Panc1 (cell line): ENCODE measurements around the gene RAMAC. TPM values are rescaled to one million over a fixed set of nuclear protein-coding genes. Genes with fewer than 3 reads are reported as not detected.

Experiments
- ATAC-seq: fragments of 200-7000 bp; cut with Tn5 transposase; 2 replicates; pipeline ENCODE4 v1.9.1; 2020; ENCODE audit warnings: mild to moderate bottlenecking, moderate library complexity
- BruUV-seq: library from RNA; stranded (reverse); fragments of 400-500 nt; replicated peaks from 2 replicates; lab custom pipeline; 2021; lab: Mats Ljungman, UMichigan
- CTCF ChIA-PET: fragments of 300-600 bp; sonication (Branson Sonifier 250); formaldehyde crosslinking; loops from one replicate; lab custom pipeline; 2022; ENCODE audit warnings: antibody characterized with exemption; lab: Charles Lee
- POLR2A ChIA-PET: fragments of 300-600 bp; sonication (Branson Sonifier 250); formaldehyde crosslinking; loops from one replicate; lab custom pipeline; 2022; ENCODE audit warnings: antibody characterized with exemption; lab: Charles Lee
- DNase-seq: peaks from one replicate; pipeline ENCODE4 v3.0.0-alpha.2; 2010; ENCODE audit warnings: low read depth, low spot score
- H3K27ac ChIP-seq: 2 replicates; pipeline ENCODE4 v1.5.1; 2011; ENCODE audit warnings: mild to moderate bottlenecking, low read length, inconsistent platforms
- H3K27me3 ChIP-seq: fragments of 200-500 bp; sonication (Bioruptor generic); 2 replicates; pipeline ENCODE4 v1.6.0; 2014; ENCODE audit warnings: low read length, inconsistent platforms; ENCODE audit not compliant: control insufficient read depth, insufficient read depth
- H3K36me3 ChIP-seq: fragments of 200-500 bp; sonication (Bioruptor generic); 2 replicates; pipeline ENCODE4 v1.5.1; 2014; ENCODE audit warnings: inconsistent platforms, mild to moderate bottlenecking, low read length, moderate library complexity; ENCODE audit not compliant: control insufficient read depth, insufficient read depth
- H3K4me1 ChIP-seq: 2 replicates; pipeline ENCODE4 v1.5.1; 2011; ENCODE audit warnings: inconsistent platforms, mild to moderate bottlenecking, low read length, moderate library complexity; ENCODE audit not compliant: control insufficient read depth, insufficient read depth
- H3K4me3 ChIP-seq, 2 experiments: 2 replicates each; pipeline ENCODE4 v1.5.1; 2011 to 2012; ENCODE audit warnings: low read depth in 2 of 2, low read length in 2 of 2, mild to moderate bottlenecking in 2 of 2, inconsistent platforms in 1 of 2, moderate library complexity in 1 of 2
- H3K9me3 ChIP-seq: fragments of 200-500 bp; sonication (Bioruptor generic); 2 replicates; pipeline ENCODE4 v1.5.1; 2014; ENCODE audit warnings: low read depth, mild to moderate bottlenecking, inconsistent platforms, low read length, moderate library complexity; ENCODE audit not compliant: control insufficient read depth, insufficient read depth
- CTCF ChIP-seq: fragments of 450-650 bp; IDR thresholded peaks from 2 replicates; pipeline ENCODE4 v1.5.1; 2017; ENCODE audit warnings: mild to moderate bottlenecking
- POLR2AphosphoS5 ChIP-seq: IDR thresholded peaks from 2 replicates; pipeline ENCODE4 v1.6.1; 2012; ENCODE audit warnings: mild to moderate bottlenecking, low read depth, low read length, moderate library complexity
- REST ChIP-seq, 2 experiments: IDR thresholded peaks; 2 replicates each; pipeline ENCODE4 v1.6.1; 2011 to 2012; ENCODE audit warnings: low read depth in 2 of 2, control low read depth in 1 of 2, low read length in 1 of 2, mild to moderate bottlenecking in 1 of 2, moderate library complexity in 1 of 2; ENCODE audit not compliant: insufficient read depth in 1 of 2
- SIN3A ChIP-seq: IDR thresholded peaks from 2 replicates; pipeline ENCODE4 v1.6.1; 2012; ENCODE audit warnings: low read depth, mild to moderate bottlenecking, low read length, moderate library complexity, borderline replicate concordance; ENCODE audit not compliant: insufficient read depth
- TCF7L2 ChIP-seq: IDR thresholded peaks from 2 replicates; pipeline ENCODE4 v1.6.1; 2011; ENCODE audit warnings: mild to moderate bottlenecking, low read depth, low read length, inconsistent platforms
- in situ Hi-C: cut with HindIII; loops from 2 replicates; pipeline ENCODE4 v1.10.0; 2016; ENCODE audit warnings: low sequenced_read_pairs, low pct_unique_long_range_greater_than_20kb
- intact Hi-C: fragments of 100-400 bp; cut with micrococcal nuclease; formaldehyde crosslinking; loops from one replicate; pipeline ENCODE4 v1.10.0; 2022; ENCODE audit not compliant: unreplicated experiment
- total RNA-seq: library from RNA; stranded (reverse); gene quantifications from one replicate; pipeline ENCODE4 v1.2.1, GENCODE V29; 2021; ENCODE audit not compliant: unreplicated experiment

RAMAC gene
- total RNA-seq, 1 experiment from 2014 or later, result 32.0 TPM

DNA sequence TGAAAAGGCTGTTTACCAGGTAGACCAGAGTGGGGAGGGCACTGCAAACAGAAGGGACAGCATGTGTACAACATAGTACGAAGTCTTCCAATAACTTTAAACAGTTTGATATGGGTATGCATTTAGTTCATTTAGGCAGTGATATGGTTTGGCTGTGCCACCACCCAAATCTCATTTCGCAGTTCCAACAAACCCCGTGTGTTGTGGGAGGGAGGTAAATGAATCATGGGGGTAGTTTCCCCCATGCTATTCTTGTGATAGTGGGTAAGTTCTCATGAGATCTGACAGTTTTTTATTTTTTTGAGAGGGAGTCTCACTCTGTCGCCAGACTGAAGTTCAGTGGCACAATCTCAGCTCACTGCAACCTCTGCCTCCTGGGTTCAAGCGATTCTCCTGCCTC lies 7.6 kb upstream of the RAMAC start:
- POLR2A ChIA-PET, result no interaction called here
- ATAC-seq, result no peak
- H3K27ac ChIP-seq, result no peak overlapping the region
- no TSS peak for BruUV-seq
- in situ Hi-C loops, result no loop called here
- DNase-seq, result no peak
- no peak for TF ChIP-seq CTCF
- TF ChIP-seq TCF7L2, result no peak
- TF ChIP-seq SIN3A, result no peak
- TF ChIP-seq POLR2AphosphoS5, result no peak
- no peak for TF ChIP-seq REST (IDR thresholded peaks at IDR 0.05; ENCODE audit: insufficient read depth in 1 of 2, low read depth in 2 of 2, low read length in 1 of 2)
- no peaks in the 10 kb centered on the region for H3K36me3 ChIP-seq
- intact Hi-C loops, result no loop called here
- CTCF ChIA-PET, result no interaction called here
- H3K4me1 ChIP-seq, result no peaks in the 10 kb centered on the region
- no peak overlapping the region for H3K4me3 ChIP-seq
- no peaks in the 10 kb centered on the region for H3K27me3 ChIP-seq
- no peaks in the 10 kb centered on the region for H3K9me3 ChIP-seq

DNA sequence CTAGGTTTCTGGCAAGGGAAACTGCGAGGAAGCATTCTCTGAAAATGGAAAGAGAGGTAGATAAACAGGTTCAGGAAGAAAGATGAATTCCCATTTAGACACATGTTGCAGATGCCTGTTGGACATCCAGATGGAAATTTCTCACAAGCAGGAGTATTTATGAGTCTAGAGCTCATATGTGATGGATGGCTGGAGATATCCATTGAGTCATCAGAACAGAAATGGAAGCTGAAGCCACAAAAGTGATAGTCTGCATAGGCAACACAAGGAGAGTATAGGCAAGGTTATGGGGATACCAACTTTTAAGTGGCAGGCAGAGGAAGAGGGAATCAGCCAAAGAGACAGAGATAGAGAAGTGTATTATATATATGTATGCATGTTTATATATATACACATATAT lies 6.3 kb upstream of the RAMAC start:
- no peaks in the 10 kb centered on the region for H3K4me1 ChIP-seq
- no TSS peak for BruUV-seq
- TF ChIP-seq POLR2AphosphoS5 (no peak), TCF7L2 (no peak), REST (IDR thresholded peaks at IDR 0.05; ENCODE audit: insufficient read depth in 1 of 2, low read depth in 2 of 2, low read length in 1 of 2) (no peak), CTCF (no peak), SIN3A (no peak)
- ChIA-PET CTCF (no interaction called here), POLR2A (no interaction called here)
- H3K4me3 ChIP-seq, result no peak overlapping the region
- in situ Hi-C loops, result no loop called here
- DNase-seq (no peak), ATAC-seq (no peak)
- H3K27me3 ChIP-seq, result no peaks in the 10 kb centered on the region
- H3K9me3 ChIP-seq, result no peaks in the 10 kb centered on the region
- no peaks in the 10 kb centered on the region for H3K36me3 ChIP-seq
- intact Hi-C loops, result no loop called here
- H3K27ac ChIP-seq, result no peak overlapping the region
